HepG2 (cell line): Measurements from ENCODE around the gene TAOK3.

ENCODE experiments used
- CTCF ChIP-seq: sonication (generic); formaldehyde crosslinking; IDR thresholded peaks from 2 replicates; pipeline ENCODE4 v1.5.0; 2020; ENCODE audit warnings: mild to moderate bottlenecking, missing genetic modification reagents, moderate library complexity
- EZH2 ChIP-seq: conservative IDR thresholded peaks from 2 replicates; pipeline ENCODE4 v1.6.1; 2012; ENCODE audit warnings: mild to moderate bottlenecking, low read depth, low read length, moderate library complexity
- IRF2 ChIP-seq: IDR thresholded peaks from 2 replicates; pipeline ENCODE4 v1.6.1; 2018; ENCODE audit warnings: missing genetic modification reagents, missing compliant biosample characterization
- PCBP1 ChIP-seq: fragments of 200-400 bp; formaldehyde crosslinking; IDR thresholded peaks from 2 replicates; pipeline ENCODE4 v1.6.1; 2017; ENCODE audit warnings: mild to moderate bottlenecking, low read depth, low read length, borderline replicate concordance
- ZBTB26 ChIP-seq: IDR thresholded peaks from 2 replicates; pipeline ENCODE4 v1.6.1; 2016; ENCODE audit warnings: missing compliant biosample characterization, missing genetic modification reagents, borderline replicate concordance

GRCh38 chr12:118150625-118151024, 222.1 kb downstream of the TAOK3 start:
- TF ChIP-seq PCBP1, result no peak
- TF ChIP-seq CTCF (CRISPR knock-in tag), result no peak
- no peak for TF ChIP-seq EZH2
- no peak for TF ChIP-seq ZBTB26 (CRISPR knock-in tag)
- TF ChIP-seq IRF2 (CRISPR knock-in tag), result no peak
